IMR-90 (cell line): ENCODE data around the gene FOXK2. TPM values are rescaled to one million over a fixed set of nuclear protein-coding genes. Genes with fewer than 3 reads are reported as not detected.

ENCODE experiments used
- ATAC-seq: fragments of 200-7000 bp; cut with Tn5 transposase; 2 replicates; pipeline ENCODE4 v1.9.1; 2020; ENCODE audit warnings: low read depth, mild to moderate bottlenecking, moderate library complexity
- BruUV-seq: library from RNA; stranded (reverse); fragments of 400-500 nt; replicated peaks from 2 replicates; lab custom pipeline; 2021; lab: Mats Ljungman, UMichigan
- CTCF ChIA-PET: fragments of 300-600 bp; formaldehyde crosslinking; extraction: SDS; loops from one replicate; lab custom pipeline; 2021; ENCODE audit warnings: antibody characterized with exemption; lab: Yijun Ruan, JAX
- POLR2A ChIA-PET: fragments of 300-600 bp; sonication (Branson Sonifier 250); formaldehyde crosslinking; loops from one replicate; lab custom pipeline; 2022; ENCODE audit warnings: antibody characterized with exemption; ENCODE audit not compliant: unreplicated experiment; lab: Charles Lee
- DNase-seq: peaks from one replicate; pipeline ENCODE4 v3.0.0; 2013
- H2AFZ ChIP-seq: replicated peaks from 2 replicates; pipeline ENCODE3; 2013; ENCODE audit warnings: low read length, mild to moderate bottlenecking; ENCODE audit not compliant: poor library complexity
- H2AK5ac ChIP-seq: 2 replicates; pipeline ENCODE4 v1.6.1; 2013; ENCODE audit warnings: low read depth, low read length, inconsistent platforms
- H2AK9ac ChIP-seq: replicated peaks from 2 replicates; pipeline ENCODE3; 2013; ENCODE audit warnings: mild to moderate bottlenecking, low read depth, low read length, moderate library complexity; ENCODE audit not compliant: poor library complexity
- H2BK120ac ChIP-seq: 2 replicates; pipeline ENCODE4 v1.6.1; 2013; ENCODE audit warnings: low read depth, low read length, inconsistent platforms
- H2BK15ac ChIP-seq: 3 replicates; pipeline ENCODE4 v1.6.1; 2013; ENCODE audit warnings: low read depth, low read length, inconsistent platforms
- H2BK20ac ChIP-seq: 2 replicates; pipeline ENCODE4 v1.6.1; 2013; ENCODE audit warnings: low read depth, mild to moderate bottlenecking, inconsistent platforms, low read length, moderate library complexity
- H2BK5ac ChIP-seq: 2 replicates; pipeline ENCODE4 v1.6.1; 2013; ENCODE audit warnings: mild to moderate bottlenecking, low read depth, low read length, inconsistent platforms; ENCODE audit not compliant: poor library complexity, severe bottlenecking
- H3K14ac ChIP-seq: replicated peaks from 2 replicates; pipeline ENCODE4 v1.6.1; 2013; ENCODE audit warnings: low read depth, low read length, inconsistent platforms
- H3K18ac ChIP-seq: 2 replicates; pipeline ENCODE4 v1.6.1; 2013; ENCODE audit warnings: low read depth, low read length, control low read depth
- H3K23ac ChIP-seq: 2 replicates; pipeline ENCODE4 v1.6.1; 2013; ENCODE audit warnings: low read depth, low read length, inconsistent platforms
- H3K27ac ChIP-seq: 2 replicates; pipeline ENCODE4 v1.5.1; 2013; ENCODE audit warnings: mild to moderate bottlenecking, control low read depth, low read length; ENCODE audit not compliant: insufficient read depth
- H3K27me3 ChIP-seq: 2 replicates; pipeline ENCODE4 v1.6.1; 2013; ENCODE audit warnings: low read length; ENCODE audit not compliant: control insufficient read depth, insufficient read depth
- H3K36me3 ChIP-seq: 2 replicates; pipeline ENCODE4 v1.6.1; 2013; ENCODE audit warnings: low read length, mixed read lengths; ENCODE audit not compliant: control insufficient read depth, insufficient read depth
- H3K4ac ChIP-seq: 2 replicates; pipeline ENCODE4 v1.6.1; 2013; ENCODE audit warnings: low read depth, low read length, inconsistent platforms
- H3K4me1 ChIP-seq: 2 replicates; pipeline ENCODE4 v1.6.1; 2013; ENCODE audit warnings: low read length, mixed read lengths; ENCODE audit not compliant: control insufficient read depth, insufficient read depth
- H3K4me2 ChIP-seq: 2 replicates; pipeline ENCODE4 v1.6.1; 2013; ENCODE audit warnings: low read depth, mild to moderate bottlenecking, control low read depth, low read length, moderate library complexity
- H3K4me3 ChIP-seq: 2 replicates; pipeline ENCODE4 v1.5.1; 2013; ENCODE audit warnings: low read depth, mild to moderate bottlenecking, control low read depth, low read length, moderate library complexity; ENCODE audit not compliant: insufficient read depth
- H3K56ac ChIP-seq: 2 replicates; pipeline ENCODE4 v1.6.1; 2013; ENCODE audit warnings: low read length, inconsistent platforms; ENCODE audit not compliant: insufficient read depth; ENCODE audit errors: extremely low read depth
- H3K79me1 ChIP-seq, 2 experiments: 2 replicates each; pipeline ENCODE4 v1.6.1; 2013; ENCODE audit warnings: low read length in 2 of 2, inconsistent platforms in 1 of 2, low read depth in 1 of 2
- H3K9ac ChIP-seq: 2 replicates; pipeline ENCODE4 v1.6.1; 2013; ENCODE audit warnings: low read depth, low read length, control low read depth
- H3K9me1 ChIP-seq: 2 replicates; pipeline ENCODE4 v1.6.1; 2013; ENCODE audit warnings: low read length, inconsistent platforms; ENCODE audit not compliant: insufficient read depth
- H3K9me3 ChIP-seq: 2 replicates; pipeline ENCODE4 v1.6.1; 2013; ENCODE audit warnings: low read length; ENCODE audit not compliant: control insufficient read depth, insufficient read depth
- H4K20me1 ChIP-seq: 2 replicates; pipeline ENCODE4 v1.6.1; 2013; ENCODE audit warnings: low read length, inconsistent platforms; ENCODE audit not compliant: insufficient read depth
- H4K5ac ChIP-seq: 2 replicates; pipeline ENCODE4 v1.6.1; 2013; ENCODE audit warnings: mild to moderate bottlenecking, low read depth, low read length, control low read depth
- H4K8ac ChIP-seq, 2 experiments: 2 replicates each; pipeline ENCODE4 v1.6.1; 2013; ENCODE audit warnings: low read depth in 2 of 2, low read length in 2 of 2, control low read depth in 1 of 2, inconsistent platforms in 1 of 2
- H4K91ac ChIP-seq: 2 replicates; pipeline ENCODE4 v1.6.1; 2013; ENCODE audit warnings: low read depth, low read length, inconsistent platforms; ENCODE audit not compliant: insufficient read depth
- BHLHE40 ChIP-seq: fragments of 150-350 bp; IDR thresholded peaks from 2 replicates; pipeline ENCODE4 v1.6.1; 2016; ENCODE audit warnings: mild to moderate bottlenecking, low read depth, low read length
- CEBPB ChIP-seq: IDR thresholded peaks from 2 replicates; pipeline ENCODE4 v1.6.1; 2012; ENCODE audit warnings: low read depth, low read length, improper control_type of control experiment
- CHD1 ChIP-seq: IDR thresholded peaks from 2 replicates; pipeline ENCODE4 v1.6.1; 2012; ENCODE audit warnings: low read depth, low read length, improper control_type of control experiment
- FOS ChIP-seq: fragments of 150-350 bp; IDR thresholded peaks from 2 replicates; pipeline ENCODE4 v1.6.1; 2016; ENCODE audit warnings: low read depth, low read length
- MAFK ChIP-seq: IDR thresholded peaks from 2 replicates; pipeline ENCODE4 v1.6.1; 2012; ENCODE audit warnings: low read depth, low read length, improper control_type of control experiment
- MAZ ChIP-seq: IDR thresholded peaks from 2 replicates; pipeline ENCODE4 v1.6.1; 2012; ENCODE audit warnings: low read depth, mild to moderate bottlenecking, low read length, improper control_type of control experiment, moderate library complexity, borderline replicate concordance
- MXI1 ChIP-seq: IDR thresholded peaks from 2 replicates; pipeline ENCODE4 v1.6.1; 2012; ENCODE audit warnings: low read depth, mild to moderate bottlenecking, low read length, moderate library complexity, borderline replicate concordance
- NFE2L2 ChIP-seq: fragments of 150-350 bp; IDR thresholded peaks from 2 replicates; pipeline ENCODE4 v1.6.1; 2016; ENCODE audit warnings: low read depth, mild to moderate bottlenecking, low read length
- POLR2A ChIP-seq: IDR thresholded peaks from 2 replicates; pipeline ENCODE4 v1.6.1; 2012; ENCODE audit warnings: mild to moderate bottlenecking, low read depth, low read length
- RAD21 ChIP-seq: IDR thresholded peaks from 2 replicates; pipeline ENCODE4 v1.6.1; 2012; ENCODE audit warnings: low read length, improper control_type of control experiment
- RCOR1 ChIP-seq: IDR thresholded peaks from 2 replicates; pipeline ENCODE4 v1.6.1; 2012; ENCODE audit warnings: mild to moderate bottlenecking, low read length, improper control_type of control experiment; ENCODE audit not compliant: insufficient replicate concordance
- RFX5 ChIP-seq: IDR thresholded peaks from 2 replicates; pipeline ENCODE4 v1.8.0; 2012; ENCODE audit warnings: low read depth, mild to moderate bottlenecking, low read length, moderate library complexity
- SMC3 ChIP-seq: fragments of 150-350 bp; IDR thresholded peaks from 2 replicates; pipeline ENCODE4 v1.6.1; 2016; ENCODE audit warnings: low read depth, mild to moderate bottlenecking, antibody characterized with exemption, low read length, moderate library complexity
- WGBS, 2 experiments: methylation state at CpG; one replicate each; pipeline versions ENCODE4 v1.1.5 to v1.1.7; 2013; ENCODE audit warnings: missing lambda C conversion rate in 2 of 2; ENCODE audit not compliant: insufficient read length in 1 of 2; ENCODE audit errors: extremely low coverage in 2 of 2; 5-methylcytosine and 5-hydroxymethylcytosine counted together
- dilution Hi-C: fragments of 300-500 bp; cut with HindIII; formaldehyde crosslinking; loops from one replicate; pipeline ENCODE4 v1.14.3; 2018; ENCODE audit warnings: low sequenced_read_pairs; ENCODE audit not compliant: unreplicated experiment
- in situ Hi-C: fragments of 300-500 bp; cut with MboI; formaldehyde crosslinking; loops from 3 replicates; pipeline ENCODE4 v1.14.3; 2019; ENCODE audit warnings: low sequenced_read_pairs, inconsistent platforms, mixed read lengths
- intact Hi-C: fragments of 100-400 bp; cut with micrococcal nuclease; formaldehyde crosslinking; loops from 2 replicates; pipeline ENCODE4 v1.10.0; 2022
- polyA plus RNA-seq, 3 experiments: library from polyadenylated mRNA; depleted of rRNA; stranded (reverse); fragments of >200 nt; gene quantifications; 2 replicates each; pipeline ENCODE4 v1.2.3, GENCODE V29; 2012; ENCODE audit warnings: low replicate concordance in 1 of 3
- total RNA-seq: library from RNA; depleted of rRNA; stranded (reverse); fragments of >200 nt; gene quantifications from 2 replicates; pipeline ENCODE4 v1.2.3, GENCODE V29; 2012
- TF ChIP-seq, protein P1 (sequence below): fragments of 150-350 bp; IDR thresholded peaks from 2 replicates; pipeline ENCODE4 v1.6.1; 2017; ENCODE audit warnings: mild to moderate bottlenecking, antibody characterized with exemption, low read length, low read depth
- TF ChIP-seq, protein P2 (sequence below): fragments of 150-350 bp; IDR thresholded peaks from 2 replicates; pipeline ENCODE4 v1.6.1; 2016; ENCODE audit warnings: low read depth, mild to moderate bottlenecking, low read length, moderate library complexity, borderline replicate concordance
- TF ChIP-seq, protein P3 (sequence below): conservative IDR thresholded peaks from 2 replicates; pipeline ENCODE4 v1.5.1; 2012; ENCODE audit warnings: mild to moderate bottlenecking, low read depth, low read length, improper control_type of control experiment

FOXK2 gene
- total and polyA plus RNA-seq, 2 of the 4 experiments (the other 2 are of a cell fraction) = 12.5 to 20.0 TPM

DNA sequence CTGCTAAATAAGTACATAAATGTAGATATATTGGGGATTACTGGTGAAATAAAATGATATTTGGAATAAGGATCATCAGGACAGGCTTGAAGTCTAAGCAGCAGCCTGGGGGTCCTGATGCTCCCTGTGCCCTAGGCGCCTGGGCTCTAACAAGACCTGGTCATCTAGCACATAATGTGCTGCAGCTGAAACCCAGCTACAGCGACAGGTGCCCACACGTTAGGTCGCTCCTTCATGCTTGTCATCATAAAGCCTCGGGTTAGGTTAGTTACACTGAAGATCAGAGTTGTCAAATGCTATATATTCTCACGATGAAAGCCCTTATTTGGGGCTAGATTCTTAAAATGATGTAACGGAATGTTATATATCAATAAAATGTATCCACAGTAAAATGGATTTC is 49.5 kb upstream of the FOXK2 start:
- no peak for DNase-seq
- H3K27me3 ChIP-seq = no peaks in the 10 kb centered on the region
- H2AK9ac ChIP-seq = no peak overlapping the region
- no peak overlapping the region for H3K4me2 ChIP-seq
- no peak overlapping the region for H2BK20ac ChIP-seq
- intact Hi-C loops (no loop called here), dilution Hi-C loops (no loop called here), in situ Hi-C loops (no loop called here)
- no peak overlapping the region for H4K91ac ChIP-seq
- 93% methylated on average over 3 of the region's 7 CpGs; no CpG with 5 or more reads in 1 of the 2 experiments for WGBS, 2 experiments
- peaks cover 3% of the 10 kb centered on the region; the same call in 1 of the 2 replicates for H3K9me1 ChIP-seq
- H2BK5ac ChIP-seq = no peak overlapping the region
- no peak for TF ChIP-seq MAFK
- no peak for TF ChIP-seq CHD1
- no peak for TF ChIP-seq FOS
- no peak for TF ChIP-seq CEBPB
- TF ChIP-seq MAZ = no peak
- TF ChIP-seq, protein P1, sequence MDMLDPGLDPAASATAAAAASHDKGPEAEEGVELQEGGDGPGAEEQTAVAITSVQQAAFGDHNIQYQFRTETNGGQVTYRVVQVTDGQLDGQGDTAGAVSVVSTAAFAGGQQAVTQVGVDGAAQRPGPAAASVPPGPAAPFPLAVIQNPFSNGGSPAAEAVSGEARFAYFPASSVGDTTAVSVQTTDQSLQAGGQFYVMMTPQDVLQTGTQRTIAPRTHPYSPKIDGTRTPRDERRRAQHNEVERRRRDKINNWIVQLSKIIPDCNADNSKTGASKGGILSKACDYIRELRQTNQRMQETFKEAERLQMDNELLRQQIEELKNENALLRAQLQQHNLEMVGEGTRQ = no peak
- TF ChIP-seq, protein P2, sequence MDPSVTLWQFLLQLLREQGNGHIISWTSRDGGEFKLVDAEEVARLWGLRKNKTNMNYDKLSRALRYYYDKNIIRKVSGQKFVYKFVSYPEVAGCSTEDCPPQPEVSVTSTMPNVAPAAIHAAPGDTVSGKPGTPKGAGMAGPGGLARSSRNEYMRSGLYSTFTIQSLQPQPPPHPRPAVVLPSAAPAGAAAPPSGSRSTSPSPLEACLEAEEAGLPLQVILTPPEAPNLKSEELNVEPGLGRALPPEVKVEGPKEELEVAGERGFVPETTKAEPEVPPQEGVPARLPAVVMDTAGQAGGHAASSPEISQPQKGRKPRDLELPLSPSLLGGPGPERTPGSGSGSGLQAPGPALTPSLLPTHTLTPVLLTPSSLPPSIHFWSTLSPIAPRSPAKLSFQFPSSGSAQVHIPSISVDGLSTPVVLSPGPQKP = no peak
- TF ChIP-seq RFX5 = no peak
- no peak for TF ChIP-seq RAD21
- TF ChIP-seq SMC3 = no peak
- TF ChIP-seq POLR2A = no peak
- no peak for TF ChIP-seq NFE2L2
- no peak for TF ChIP-seq BHLHE40
- TF ChIP-seq MXI1 = no peak
- TF ChIP-seq, protein P3, sequence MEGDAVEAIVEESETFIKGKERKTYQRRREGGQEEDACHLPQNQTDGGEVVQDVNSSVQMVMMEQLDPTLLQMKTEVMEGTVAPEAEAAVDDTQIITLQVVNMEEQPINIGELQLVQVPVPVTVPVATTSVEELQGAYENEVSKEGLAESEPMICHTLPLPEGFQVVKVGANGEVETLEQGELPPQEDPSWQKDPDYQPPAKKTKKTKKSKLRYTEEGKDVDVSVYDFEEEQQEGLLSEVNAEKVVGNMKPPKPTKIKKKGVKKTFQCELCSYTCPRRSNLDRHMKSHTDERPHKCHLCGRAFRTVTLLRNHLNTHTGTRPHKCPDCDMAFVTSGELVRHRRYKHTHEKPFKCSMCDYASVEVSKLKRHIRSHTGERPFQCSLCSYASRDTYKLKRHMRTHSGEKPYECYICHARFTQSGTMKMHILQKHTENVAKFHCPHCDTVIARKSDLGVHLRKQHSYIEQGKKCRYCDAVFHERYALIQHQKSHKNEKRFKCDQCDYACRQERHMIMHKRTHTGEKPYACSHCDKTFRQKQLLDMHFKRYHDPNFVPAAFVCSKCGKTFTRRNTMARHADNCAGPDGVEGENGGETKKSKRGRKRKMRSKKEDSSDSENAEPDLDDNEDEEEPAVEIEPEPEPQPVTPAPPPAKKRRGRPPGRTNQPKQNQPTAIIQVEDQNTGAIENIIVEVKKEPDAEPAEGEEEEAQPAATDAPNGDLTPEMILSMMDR = no peak
- TF ChIP-seq RCOR1 = no peak
- no peaks in the 10 kb centered on the region for H3K4me1 ChIP-seq
- peaks cover 4 to 7% of the 10 kb centered on the region in 2 experiments; a peak in 2 of 4 replicates for H3K79me1 ChIP-seq
- POLR2A ChIA-PET = no interaction called here
- H4K8ac ChIP-seq = no peak overlapping the region
- no peak for ATAC-seq
- no peaks in the 10 kb centered on the region for H4K20me1 ChIP-seq
- H2BK120ac ChIP-seq = no peak overlapping the region
- no TSS peak for BruUV-seq
- H3K9ac ChIP-seq = no peak overlapping the region
- CTCF ChIA-PET = no interaction called here
- peaks cover 39% of the 10 kb centered on the region for H3K36me3 ChIP-seq
- no peaks in the 10 kb centered on the region for H3K9me3 ChIP-seq
- H3K56ac ChIP-seq = no peak overlapping the region
- no peak overlapping the region for H2AFZ ChIP-seq
- H2AK5ac ChIP-seq = no peak overlapping the region
- H3K14ac ChIP-seq = no peak overlapping the region
- no peak overlapping the region for H3K27ac ChIP-seq
- no peak overlapping the region for H3K4ac ChIP-seq
- no peak overlapping the region for H3K23ac ChIP-seq
- H4K5ac ChIP-seq = no peak overlapping the region
- H3K4me3 ChIP-seq = no peak overlapping the region
- no peak overlapping the region for H3K18ac ChIP-seq
- H2BK15ac ChIP-seq = no peak overlapping the region
